ENCODE data around the gene AMMECR1.
A peak's percentile ranks its signal among the peaks of the same experiment; 100 is the strongest.

AMMECR1 gene

DNA sequence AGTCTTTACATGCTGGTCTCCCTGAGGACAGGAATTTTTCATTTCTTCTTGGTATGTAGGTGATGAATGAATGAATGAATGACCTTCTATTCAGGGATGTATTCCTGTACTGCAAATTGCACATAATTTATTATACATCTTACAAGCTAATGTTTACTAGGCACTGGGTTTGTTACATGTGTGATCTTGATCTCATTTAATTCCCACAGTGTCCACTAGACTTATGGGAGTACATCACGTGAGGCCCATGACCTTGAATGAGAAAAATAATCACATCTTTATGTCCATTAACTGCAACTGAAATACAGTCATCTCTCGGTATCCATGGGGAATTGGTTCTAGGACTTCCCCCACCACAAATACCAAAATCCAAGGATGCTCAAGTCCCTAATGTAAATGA lies 164.6 kb downstream of the AMMECR1 start:
- TF ChIP-seq, protein P1, sequence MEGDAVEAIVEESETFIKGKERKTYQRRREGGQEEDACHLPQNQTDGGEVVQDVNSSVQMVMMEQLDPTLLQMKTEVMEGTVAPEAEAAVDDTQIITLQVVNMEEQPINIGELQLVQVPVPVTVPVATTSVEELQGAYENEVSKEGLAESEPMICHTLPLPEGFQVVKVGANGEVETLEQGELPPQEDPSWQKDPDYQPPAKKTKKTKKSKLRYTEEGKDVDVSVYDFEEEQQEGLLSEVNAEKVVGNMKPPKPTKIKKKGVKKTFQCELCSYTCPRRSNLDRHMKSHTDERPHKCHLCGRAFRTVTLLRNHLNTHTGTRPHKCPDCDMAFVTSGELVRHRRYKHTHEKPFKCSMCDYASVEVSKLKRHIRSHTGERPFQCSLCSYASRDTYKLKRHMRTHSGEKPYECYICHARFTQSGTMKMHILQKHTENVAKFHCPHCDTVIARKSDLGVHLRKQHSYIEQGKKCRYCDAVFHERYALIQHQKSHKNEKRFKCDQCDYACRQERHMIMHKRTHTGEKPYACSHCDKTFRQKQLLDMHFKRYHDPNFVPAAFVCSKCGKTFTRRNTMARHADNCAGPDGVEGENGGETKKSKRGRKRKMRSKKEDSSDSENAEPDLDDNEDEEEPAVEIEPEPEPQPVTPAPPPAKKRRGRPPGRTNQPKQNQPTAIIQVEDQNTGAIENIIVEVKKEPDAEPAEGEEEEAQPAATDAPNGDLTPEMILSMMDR (IDR thresholded peaks at IDR 0.05; ENCODE audit: extremely low read depth, missing control alignments) = no peak
- no peak for DNase-seq (ENCODE audit: low spot score)

DNA sequence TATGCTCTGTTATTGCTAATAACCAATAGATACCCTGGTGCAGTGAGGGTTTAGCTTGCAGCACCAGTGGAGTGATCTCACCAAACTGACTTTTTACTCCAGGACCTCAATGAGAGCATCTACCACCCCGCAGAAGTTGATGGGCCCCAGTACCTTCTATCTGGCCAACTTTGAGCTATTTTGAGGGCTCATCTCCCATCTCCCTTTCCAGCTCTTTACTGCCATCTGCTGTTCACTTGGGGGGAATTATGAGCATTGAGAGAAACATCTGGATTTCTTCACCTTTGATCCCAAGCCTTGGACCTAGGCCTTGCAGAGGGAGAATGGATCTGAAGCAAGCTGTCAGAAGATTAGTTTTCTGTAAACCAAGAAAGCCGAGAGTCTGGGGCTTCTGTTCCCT lies 171.4 kb downstream of the AMMECR1 start:
- peak; percentile 33 for DNase-seq (ENCODE audit: low spot score)

DNA sequence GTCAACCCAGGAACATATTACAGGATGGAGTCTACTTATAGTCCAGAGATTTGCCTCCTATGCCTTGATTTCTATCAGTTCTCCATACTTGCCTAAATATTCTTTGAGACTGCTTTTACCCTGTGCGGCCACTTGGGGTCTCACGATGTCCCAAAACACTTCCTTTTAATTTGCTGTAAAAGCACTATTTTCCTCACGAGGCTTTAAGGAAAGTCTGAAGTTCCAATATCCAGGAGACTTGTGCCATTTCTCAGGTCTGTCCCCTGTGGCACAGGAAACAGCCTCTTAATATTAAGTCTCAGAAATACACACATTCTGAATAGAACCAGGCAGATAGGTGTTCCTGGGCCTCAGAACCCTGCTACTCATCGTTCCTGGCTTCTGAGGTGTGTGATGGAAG lies 172.0 kb downstream of the AMMECR1 start:
- TF ChIP-seq, protein P1 (IDR thresholded peaks at IDR 0.05; ENCODE audit: extremely low read depth, missing control alignments) = peak; percentile 51
- DNase-seq (ENCODE audit: low spot score) = peak; percentile 15

More for the DNA sequence above, 171.4 kb downstream of the AMMECR1 start:
- TF ChIP-seq, protein P1 (IDR thresholded peaks at IDR 0.05; ENCODE audit: extremely low read depth, missing control alignments) = peak; percentile 4

DNA sequence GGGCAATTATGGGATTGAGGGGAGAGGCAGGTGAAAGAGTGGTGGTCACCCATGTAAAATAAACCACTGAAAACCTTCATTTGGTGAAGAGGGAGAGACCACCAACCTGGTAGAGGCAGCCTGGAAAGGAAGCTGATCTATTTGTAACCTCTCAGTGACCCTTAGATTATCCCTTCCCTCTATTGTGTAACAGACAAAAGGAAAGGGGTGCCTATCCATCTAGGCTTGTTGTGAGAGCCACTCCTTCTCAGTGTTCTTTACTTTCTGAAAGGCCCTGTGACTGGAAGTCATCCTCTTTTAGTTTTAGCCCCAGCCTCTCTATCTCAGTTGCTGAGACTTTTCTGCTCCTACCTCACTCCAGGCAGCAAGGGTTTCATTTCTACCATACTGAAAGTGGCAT lies 172.6 kb downstream of the AMMECR1 start:
- no peak for DNase-seq (ENCODE audit: low spot score)
- TF ChIP-seq, protein P1 (IDR thresholded peaks at IDR 0.05; ENCODE audit: extremely low read depth, missing control alignments) = no peak
